ENCODE results near the gene ACAP3.
A peak's percentile ranks its signal among the peaks of the same experiment; 100 is the strongest.

Gene ACAP3

GRCh38 chr1:1313500-1314236 lies 5.9 kb upstream of the ACAP3 start:
- no peak for DNase-seq

DNA sequence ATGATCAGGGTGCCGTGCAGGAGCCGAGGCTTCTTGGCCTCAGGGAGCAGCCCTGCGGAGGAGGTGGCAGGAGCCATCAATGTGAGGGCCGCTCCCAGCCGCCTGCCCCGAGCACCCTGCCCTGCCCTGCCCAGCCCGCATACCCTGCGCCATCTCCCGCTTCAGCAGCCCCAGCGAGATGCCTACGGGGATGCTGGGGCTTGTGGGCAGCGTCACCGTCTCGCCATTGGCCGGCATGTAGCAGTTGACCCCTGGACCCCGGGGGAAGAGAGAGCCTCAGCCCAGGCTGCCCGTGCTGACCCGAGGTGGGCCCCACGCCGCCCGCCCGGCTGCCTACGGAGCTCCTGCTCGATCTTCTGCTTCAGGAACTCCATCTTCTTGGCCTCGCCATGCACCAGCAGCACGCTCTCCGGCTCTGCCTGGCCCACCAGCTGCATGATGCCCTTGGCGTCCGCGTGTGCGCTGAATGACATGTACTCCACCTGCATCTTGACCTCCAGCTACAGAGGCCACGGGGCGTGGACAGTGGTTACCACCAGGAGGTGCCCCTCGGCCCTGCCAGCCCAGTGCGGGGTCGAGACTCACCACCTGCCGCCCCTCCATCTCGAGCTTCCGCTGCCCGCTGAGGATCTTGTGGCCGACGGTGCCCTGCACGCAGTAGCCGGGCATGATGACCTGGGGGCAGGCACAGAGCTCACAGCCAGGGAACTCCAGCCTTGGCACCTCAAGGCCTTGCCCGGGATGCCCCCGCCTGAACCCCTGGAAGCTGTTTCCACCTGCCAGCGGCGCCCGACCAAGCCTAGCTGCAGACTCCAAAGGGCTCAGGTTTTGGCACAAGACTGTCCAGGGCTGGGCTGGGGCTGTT lies 5.0 kb upstream of the ACAP3 start:
- no peak for DNase-seq

DNA sequence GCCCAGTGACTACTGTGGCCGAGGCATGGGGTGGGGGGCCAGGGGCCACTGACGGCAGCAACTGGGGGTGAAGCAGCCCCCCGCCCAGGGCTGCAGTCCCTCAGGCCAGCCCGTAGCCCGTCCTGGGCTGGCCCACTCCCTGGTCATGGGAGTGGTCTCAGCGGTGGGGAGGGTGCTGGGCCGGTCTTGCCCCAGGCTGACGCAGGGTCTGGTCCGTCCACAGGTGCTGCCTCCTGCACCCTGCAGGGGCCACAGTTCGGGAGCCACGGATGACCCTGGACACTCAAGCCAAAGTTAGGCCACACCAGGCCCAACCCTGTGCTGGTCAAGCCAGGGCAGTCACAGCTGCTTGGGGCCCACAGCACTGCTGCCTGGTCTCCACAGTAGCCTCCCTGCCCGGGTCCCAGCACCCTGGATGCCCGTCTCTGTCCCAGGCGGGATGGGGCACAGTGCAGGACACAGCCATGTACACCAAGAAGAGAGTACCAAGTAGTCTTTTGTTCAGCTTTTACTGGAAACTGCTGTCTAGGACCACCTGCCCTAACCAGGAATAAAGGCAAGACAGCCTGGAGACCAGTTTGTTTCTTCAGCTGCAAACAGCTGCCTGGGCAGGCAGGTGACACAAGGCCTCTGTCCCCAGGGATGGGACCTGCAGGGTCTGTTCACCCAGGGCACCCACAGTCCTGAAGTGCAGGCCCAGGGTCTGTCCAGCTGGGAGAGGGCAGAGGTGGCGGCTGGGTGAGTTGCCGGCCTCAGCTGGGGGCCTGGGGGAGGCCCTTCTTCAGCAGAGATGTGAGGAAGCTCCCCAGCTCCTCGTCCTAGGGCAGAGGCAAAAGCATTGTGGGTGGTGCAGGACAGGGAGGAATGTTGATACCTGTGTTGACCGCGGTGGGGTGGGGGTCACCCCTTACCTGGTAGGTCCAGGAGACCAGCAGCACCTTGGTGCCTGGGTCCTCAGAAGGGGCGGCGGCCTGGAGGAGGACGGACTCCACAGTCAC lies 3.7 kb upstream of the ACAP3 start:
- no peak for DNase-seq

GRCh38 chr1:1310476-1311053 lies 2.8 kb upstream of the ACAP3 start:
- no peak for DNase-seq

DNA sequence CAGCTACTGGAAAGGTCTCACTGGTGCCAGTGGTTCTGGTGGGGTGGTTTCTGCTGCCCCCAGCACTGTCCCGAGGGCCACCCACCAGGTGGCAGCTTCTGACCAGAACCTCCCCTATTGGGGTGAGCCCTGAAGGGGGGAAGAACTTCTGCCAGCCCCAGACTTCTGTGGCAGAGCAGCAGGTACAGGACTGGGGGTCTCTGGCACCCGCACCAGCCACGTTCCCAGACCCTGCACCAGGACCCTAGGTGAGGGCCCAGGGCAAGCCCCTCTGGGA lies 2.3 kb upstream of the ACAP3 start:
- DNase-seq = no peak

GRCh38 chr1:1309251-1310108 lies 1.8 kb upstream of the ACAP3 start:
- DNase-seq = no peak

DNA sequence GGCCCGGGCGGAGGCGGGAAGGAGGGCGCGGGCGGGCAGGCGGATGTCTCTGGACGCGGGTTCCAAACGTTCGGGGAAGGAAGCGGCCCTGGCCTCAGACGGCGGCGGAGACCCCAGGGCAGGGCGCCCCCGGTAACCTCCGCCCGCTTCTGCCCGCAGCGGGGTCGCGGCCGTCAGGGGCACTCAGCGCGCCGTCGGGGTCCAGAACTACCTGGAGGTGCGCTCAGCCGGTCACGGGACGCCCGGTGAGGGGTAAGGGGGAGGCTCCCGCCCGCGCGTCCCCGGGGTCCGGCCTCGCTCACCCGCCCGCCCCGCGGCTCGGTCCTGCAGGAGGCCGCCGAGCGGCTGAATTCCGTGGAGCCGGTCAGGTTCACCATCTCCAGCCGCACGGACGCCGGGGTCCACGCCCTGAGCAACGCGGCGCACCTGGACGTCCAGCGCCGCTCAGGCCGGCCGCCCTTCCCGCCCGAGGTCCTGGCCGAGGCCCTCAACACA lies 1.1 kb upstream of the ACAP3 start:
- no peak for DNase-seq

GRCh38 chr1:1307261-1307922 lies 338 bp downstream of the ACAP3 start:
- no peak for DNase-seq

DNA sequence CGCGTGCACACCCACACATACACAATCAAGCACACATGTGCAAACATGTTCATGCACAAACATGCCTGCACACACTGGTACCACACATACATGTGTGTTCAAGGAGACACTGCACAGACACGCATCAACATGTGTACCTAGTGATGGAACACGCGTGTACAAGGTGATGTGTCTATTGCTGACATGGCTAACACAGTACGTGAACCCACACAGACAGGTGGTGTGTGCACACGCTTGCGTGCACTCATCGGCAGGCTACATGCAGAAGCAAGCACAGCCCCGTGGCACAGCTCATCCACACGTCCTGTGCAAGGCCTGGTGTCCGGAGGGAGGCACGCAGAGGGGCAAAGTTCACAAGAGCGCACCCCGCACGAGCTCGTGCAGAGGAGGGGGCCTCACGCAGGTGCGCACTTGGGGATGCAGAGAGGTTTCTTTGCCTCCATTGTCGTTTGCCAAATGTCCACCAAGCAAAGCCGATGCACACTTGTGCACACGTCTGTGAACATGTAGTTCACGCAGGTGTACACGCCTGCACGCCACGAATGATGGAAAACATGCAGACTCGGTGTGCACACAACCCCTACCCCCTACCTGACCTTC lies 969 bp downstream of the ACAP3 start:
- no peak for DNase-seq

- no peak for DNase-seq
Measured at GRCh38 chr1:1306070-1306660, 1.6 kb downstream of the ACAP3 start.

- peak; percentile 75 for DNase-seq
Measured at GRCh38 chr1:1305300-1306069, 2.2 kb downstream of the ACAP3 start.

- no peak for DNase-seq
Measured at GRCh38 chr1:1304331-1305299, 3.1 kb downstream of the ACAP3 start.

GRCh38 chr1:1303736-1304135 lies 4.0 kb downstream of the ACAP3 start:
- DNase-seq = no peak

DNA sequence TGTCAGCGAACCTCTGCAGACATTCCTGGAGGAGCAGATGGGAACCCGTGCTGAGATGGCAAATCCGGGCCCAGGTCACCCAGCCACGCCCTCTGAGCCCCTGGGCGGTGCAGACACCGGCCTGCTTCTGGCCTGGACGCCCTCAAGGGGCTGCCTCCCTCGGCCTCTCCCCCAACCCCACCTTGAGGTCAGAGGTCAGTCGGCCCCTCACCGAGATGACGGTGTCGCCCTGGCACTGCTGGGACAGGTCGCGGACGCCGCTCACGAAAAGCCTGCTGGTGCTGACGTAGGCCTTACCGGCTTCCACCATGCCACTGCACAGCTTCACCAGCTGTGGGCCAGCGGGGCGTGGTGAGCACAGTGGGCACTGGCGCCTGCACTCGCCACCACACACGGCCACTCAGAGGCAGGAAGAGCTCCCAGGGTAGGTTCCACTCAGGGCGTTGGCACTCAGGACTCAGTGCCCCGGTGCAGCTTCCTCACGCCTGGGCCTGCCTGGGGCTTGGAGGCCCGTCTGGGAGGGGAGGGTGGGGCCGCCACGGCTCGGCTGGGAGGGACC lies 4.7 kb downstream of the ACAP3 start:
- no peak for DNase-seq

DNA sequence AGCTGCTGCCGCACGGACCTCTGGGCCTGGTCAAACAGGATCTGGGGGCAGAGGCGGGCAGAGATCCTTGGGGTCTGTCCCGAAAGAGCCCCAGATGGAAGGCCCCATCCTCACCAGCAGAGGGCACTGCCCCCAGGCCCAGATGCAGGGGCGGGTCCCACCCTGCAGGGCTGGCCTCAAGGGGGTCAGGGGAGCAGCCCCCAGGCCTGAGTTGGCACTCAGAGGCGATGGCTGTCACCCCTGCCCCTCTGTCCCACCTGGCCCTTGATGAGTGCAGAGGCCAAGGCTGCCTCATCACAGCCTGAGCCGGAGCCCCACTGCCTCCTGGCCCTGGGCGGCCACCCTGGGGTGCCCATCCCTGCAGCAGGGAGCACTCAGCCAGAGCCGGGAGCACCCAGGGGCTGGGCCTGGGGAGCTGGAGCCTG lies 5.7 kb downstream of the ACAP3 start:
- DNase-seq = no peak

DNA sequence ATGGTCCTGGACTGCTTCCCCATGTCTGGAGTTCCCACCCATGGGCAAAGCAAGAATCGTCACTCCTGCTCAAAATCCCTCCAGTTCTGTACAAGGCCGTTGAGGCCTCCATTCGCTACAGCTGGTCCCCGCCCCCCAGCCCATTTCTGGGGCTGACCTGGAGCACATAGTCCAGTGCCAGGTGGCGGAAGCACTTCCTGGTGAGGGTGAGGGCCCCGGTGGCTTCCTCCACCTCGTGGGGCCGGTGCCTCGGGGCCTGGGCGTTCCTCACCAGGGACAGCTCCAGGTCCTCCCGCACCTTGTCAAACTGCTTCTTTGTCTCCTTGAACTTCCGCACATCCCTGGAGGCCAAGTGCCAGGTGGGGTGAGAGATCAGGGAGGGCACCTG lies 7.4 kb downstream of the ACAP3 start:
- DNase-seq = no peak

DNA sequence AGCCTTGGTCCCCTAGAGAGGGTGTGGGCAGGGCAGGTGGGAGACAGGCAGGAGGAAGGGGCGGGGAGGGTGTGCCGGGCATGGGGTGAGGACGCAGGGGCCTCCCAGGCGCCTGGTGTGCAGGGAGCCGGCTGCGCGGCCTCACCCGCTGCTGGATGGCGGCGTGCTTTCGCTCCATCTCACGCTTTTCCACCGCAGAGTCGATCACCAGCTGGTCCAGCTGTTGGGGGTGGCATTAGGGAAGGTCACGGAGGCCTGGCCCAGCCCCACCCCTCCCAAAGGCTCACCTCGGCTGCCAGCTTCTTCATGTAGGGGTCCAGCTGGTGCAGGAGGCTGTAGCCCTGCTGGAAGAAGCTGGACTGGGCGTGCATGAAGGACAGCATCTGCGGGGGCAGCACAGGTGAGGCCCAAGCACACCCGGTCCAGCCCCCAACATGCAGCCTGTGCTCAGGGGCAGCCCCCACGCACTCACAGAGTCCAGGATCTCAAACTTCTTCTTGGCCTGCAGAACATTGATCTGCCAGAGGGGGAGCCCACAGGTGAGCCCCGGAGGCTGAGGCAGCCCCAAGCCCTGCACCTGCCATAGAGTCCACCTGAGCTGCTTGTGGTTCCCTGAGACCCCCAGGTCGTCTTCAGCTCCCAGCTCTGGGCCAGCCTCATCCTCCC lies 7.9 kb downstream of the ACAP3 start:
- DNase-seq = no peak

All from activated effector memory CD4-positive, alpha-beta T cell treated with Interleukin-2 at 50 U/mL for 16 hours (primary cell).